Epithelial cell of proximal tubule (primary cell): Measurements from ENCODE around the gene TNFAIP8L1. TPM values are rescaled to one million over a fixed set of nuclear protein-coding genes. Genes with fewer than 3 reads are reported as not detected.

ENCODE experiments used
- DNase-seq: peaks from one replicate; pipeline ENCODE4 v3.0.0-alpha.2; 2011; ENCODE audit warnings: low read depth
- H3K4me3 ChIP-seq: 2 replicates; pipeline ENCODE4 v1.5.1; 2011; ENCODE audit warnings: low read depth, mild to moderate bottlenecking, low read length
- total RNA-seq: library from RNA; depleted of rRNA; stranded (reverse); fragments of >200 nt; gene quantifications from 2 replicates; pipeline ENCODE4 v1.2.3, GENCODE V29; 2015
- TF ChIP-seq, protein P1 (sequence below): conservative IDR thresholded peaks from 2 replicates; pipeline ENCODE4 v1.5.1; 2012; ENCODE audit warnings: low read depth, mild to moderate bottlenecking, low read length

TNFAIP8L1 gene
- total RNA-seq, 1 donor from 2014 or later = 6.7 TPM

- H3K4me3 ChIP-seq = no peak overlapping the region
- DNase-seq = no peak
- TF ChIP-seq, protein P1, sequence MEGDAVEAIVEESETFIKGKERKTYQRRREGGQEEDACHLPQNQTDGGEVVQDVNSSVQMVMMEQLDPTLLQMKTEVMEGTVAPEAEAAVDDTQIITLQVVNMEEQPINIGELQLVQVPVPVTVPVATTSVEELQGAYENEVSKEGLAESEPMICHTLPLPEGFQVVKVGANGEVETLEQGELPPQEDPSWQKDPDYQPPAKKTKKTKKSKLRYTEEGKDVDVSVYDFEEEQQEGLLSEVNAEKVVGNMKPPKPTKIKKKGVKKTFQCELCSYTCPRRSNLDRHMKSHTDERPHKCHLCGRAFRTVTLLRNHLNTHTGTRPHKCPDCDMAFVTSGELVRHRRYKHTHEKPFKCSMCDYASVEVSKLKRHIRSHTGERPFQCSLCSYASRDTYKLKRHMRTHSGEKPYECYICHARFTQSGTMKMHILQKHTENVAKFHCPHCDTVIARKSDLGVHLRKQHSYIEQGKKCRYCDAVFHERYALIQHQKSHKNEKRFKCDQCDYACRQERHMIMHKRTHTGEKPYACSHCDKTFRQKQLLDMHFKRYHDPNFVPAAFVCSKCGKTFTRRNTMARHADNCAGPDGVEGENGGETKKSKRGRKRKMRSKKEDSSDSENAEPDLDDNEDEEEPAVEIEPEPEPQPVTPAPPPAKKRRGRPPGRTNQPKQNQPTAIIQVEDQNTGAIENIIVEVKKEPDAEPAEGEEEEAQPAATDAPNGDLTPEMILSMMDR = no peak
Observed at GRCh38 chr19:4649392-4650047, 10.2 kb downstream of the TNFAIP8L1 start.

GRCh38 chr19:4650159-4650558 lies 10.8 kb downstream of the TNFAIP8L1 start:
- TF ChIP-seq, protein P1 = no peak
- no peak for DNase-seq
- H3K4me3 ChIP-seq = no peak overlapping the region

- no peak overlapping the region for H3K4me3 ChIP-seq
- DNase-seq = no peak
- TF ChIP-seq, protein P1 = no peak
Observed at GRCh38 chr19:4652075-4652474, 12.8 kb downstream of the TNFAIP8L1 start.

- TF ChIP-seq, protein P1 = no peak
- no peak for DNase-seq
- no peak overlapping the region for H3K4me3 ChIP-seq
Observed at GRCh38 chr19:4653793-4654436, 14.6 kb downstream of the TNFAIP8L1 start.

GRCh38 chr19:4654437-4655361 lies 15.4 kb downstream of the TNFAIP8L1 start:
- no peak overlapping the region for H3K4me3 ChIP-seq
- DNase-seq = no peak
- TF ChIP-seq, protein P1 = no peak

- DNase-seq = no peak
- TF ChIP-seq, protein P1 = no peak
- H3K4me3 ChIP-seq = no peak overlapping the region
Observed at GRCh38 chr19:4656102-4656501, 16.8 kb downstream of the TNFAIP8L1 start.
